ENCODE measurements around the gene SH3D21. TPM values are rescaled to one million over a fixed set of nuclear protein-coding genes. Genes with fewer than 3 reads are reported as not detected.

SH3D21 gene
- polyA plus RNA-seq, 1 donor from 2014 or later: 2.6 TPM

DNA sequence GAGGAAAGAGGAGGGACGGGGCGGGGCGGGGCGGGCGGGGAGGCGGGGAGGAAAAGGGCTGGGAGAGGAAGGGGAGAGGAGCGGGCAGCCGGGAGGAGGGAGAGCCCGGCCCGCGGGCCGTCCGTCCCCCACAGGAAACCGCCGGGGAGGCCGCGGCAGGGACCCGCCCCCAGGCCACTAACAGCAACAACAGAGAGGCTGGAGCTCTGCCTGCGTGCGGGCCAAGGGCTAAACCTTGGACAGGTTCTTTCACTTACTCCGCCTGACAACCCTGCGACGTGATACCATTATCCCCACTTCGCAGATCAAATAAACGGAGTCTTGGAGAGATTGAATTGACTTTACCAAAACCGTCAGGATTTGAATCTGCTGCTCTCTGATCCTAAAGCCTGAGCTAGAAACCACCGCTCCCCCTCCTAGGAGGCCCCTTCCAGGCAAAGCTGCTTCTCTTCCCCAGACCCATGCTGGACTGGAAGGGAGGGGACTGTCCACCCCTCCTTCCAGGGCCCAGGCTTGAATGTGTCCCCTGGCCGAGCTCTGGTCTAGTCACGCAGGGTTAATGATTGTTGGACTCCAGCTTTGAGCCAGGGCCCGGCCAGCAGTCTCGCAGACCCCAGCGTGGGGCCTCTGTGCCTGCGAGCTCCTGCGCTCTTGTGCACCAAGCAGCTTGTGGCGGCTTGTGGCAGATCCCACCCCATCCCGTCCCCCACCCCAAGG lies 17.6 kb downstream of the SH3D21 start, which contains the start of gene EVA1B:
TSS of gene EVA1B (minus strand) at position 10 of the 717 bp plus-strand sequence. CDS start 608 bp downstream, outside the sequence.
- Histone ChIP-seq H3K27me3 (ENCODE audit: insufficient read depth, low read depth, low read length) (peaks cover 37% of the 10 kb centered on the region), H2AFZ (ENCODE audit: low read depth, low read length) (no peak within 1 kb of the TSS), H3K9ac (ENCODE audit: low read length) (no peak within 1 kb of the TSS)

DNA sequence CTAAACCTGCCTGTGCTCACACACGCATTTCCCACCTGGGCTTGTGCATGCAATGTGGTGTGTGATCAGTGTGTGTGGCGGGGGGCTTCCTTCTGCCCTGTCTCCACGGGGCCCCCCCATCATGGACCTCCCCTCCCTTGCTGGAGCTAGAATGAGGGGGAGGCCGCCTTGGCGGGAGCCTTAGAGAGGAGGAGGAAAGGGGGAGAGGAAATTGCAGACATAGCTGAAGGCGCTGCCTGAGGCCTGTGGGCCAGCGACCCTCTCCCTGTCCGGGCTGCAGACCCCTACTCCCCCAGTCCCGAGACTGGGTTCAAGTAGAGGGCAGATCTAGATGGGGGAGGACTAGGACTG lies 18.2 kb downstream of the SH3D21 start:
- Histone ChIP-seq H3K27ac (ENCODE audit: low read length) (no peak overlapping the region), H3K9me2 (ENCODE audit: insufficient read depth, low read length) (no peaks in the 10 kb centered on the region), H3K4me2 (ENCODE audit: low read length) (no peak overlapping the region), H2AFZ (ENCODE audit: low read depth, low read length) (no peak overlapping the region), H4K20me1 (ENCODE audit: insufficient read depth) (no peaks in the 10 kb centered on the region), H3K4me3 (ENCODE audit: low read length) (no peak overlapping the region), H3K9ac (ENCODE audit: low read length) (no peak overlapping the region), H3K79me2 (replicated peaks; ENCODE audit: insufficient read depth, low read length) (no peaks in the 10 kb centered on the region), H3K27me3 (ENCODE audit: insufficient read depth, low read depth, low read length) (peaks cover 37% of the 10 kb centered on the region), H3K36me3 (ENCODE audit: insufficient read depth, low read length) (no peaks in the 10 kb centered on the region), H3F3A (ENCODE audit: insufficient read depth, low read length, poor library complexity, severe bottlenecking) (no peaks in the 10 kb centered on the region), H3K9me3 (ENCODE audit: low read length) (no peaks in the 10 kb centered on the region)
- TF ChIP-seq, protein P1, sequence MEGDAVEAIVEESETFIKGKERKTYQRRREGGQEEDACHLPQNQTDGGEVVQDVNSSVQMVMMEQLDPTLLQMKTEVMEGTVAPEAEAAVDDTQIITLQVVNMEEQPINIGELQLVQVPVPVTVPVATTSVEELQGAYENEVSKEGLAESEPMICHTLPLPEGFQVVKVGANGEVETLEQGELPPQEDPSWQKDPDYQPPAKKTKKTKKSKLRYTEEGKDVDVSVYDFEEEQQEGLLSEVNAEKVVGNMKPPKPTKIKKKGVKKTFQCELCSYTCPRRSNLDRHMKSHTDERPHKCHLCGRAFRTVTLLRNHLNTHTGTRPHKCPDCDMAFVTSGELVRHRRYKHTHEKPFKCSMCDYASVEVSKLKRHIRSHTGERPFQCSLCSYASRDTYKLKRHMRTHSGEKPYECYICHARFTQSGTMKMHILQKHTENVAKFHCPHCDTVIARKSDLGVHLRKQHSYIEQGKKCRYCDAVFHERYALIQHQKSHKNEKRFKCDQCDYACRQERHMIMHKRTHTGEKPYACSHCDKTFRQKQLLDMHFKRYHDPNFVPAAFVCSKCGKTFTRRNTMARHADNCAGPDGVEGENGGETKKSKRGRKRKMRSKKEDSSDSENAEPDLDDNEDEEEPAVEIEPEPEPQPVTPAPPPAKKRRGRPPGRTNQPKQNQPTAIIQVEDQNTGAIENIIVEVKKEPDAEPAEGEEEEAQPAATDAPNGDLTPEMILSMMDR (IDR thresholded peaks at IDR 0.05; ENCODE audit: poor library complexity, severe bottlenecking): no peak
- TF ChIP-seq POLR2AphosphoS5 (IDR thresholded peaks at IDR 0.05) (no peak), RAD21 (conservative IDR thresholded peaks at IDR 0.05) (no peak)

More for the DNA sequence above, 17.6 kb downstream of the SH3D21 start, which contains the start of gene EVA1B:
- Histone ChIP-seq H3K4me3 (ENCODE audit: low read length) (peak within 1 kb of the TSS; percentile 45), H3K36me3 (ENCODE audit: insufficient read depth, low read length) (no peaks in the 10 kb centered on the region), H3F3A (ENCODE audit: insufficient read depth, low read length, poor library complexity, severe bottlenecking) (no peaks in the 10 kb centered on the region), H3K4me2 (ENCODE audit: low read length) (no peak within 1 kb of the TSS), H3K9me3 (ENCODE audit: low read length) (no peaks in the 10 kb centered on the region), H3K27ac (ENCODE audit: low read length) (no peak within 1 kb of the TSS), H4K20me1 (ENCODE audit: insufficient read depth) (no peaks in the 10 kb centered on the region), H3K9me2 (ENCODE audit: insufficient read depth, low read length) (no peaks in the 10 kb centered on the region), H3K79me2 (replicated peaks; ENCODE audit: insufficient read depth, low read length) (no peaks in the 10 kb centered on the region)
- TF ChIP-seq SMC3 (conservative IDR thresholded peaks at IDR 0.05; ENCODE audit: poor library complexity) (no peak), EZH2 (IDR thresholded peaks at IDR 0.05; ENCODE audit: borderline replicate concordance, insufficient read depth, low read length, poor library complexity, severe bottlenecking) (no peak), TAF1 (IDR thresholded peaks at IDR 0.05; ENCODE audit: low read depth) (no peak), MXI1 (conservative IDR thresholded peaks at IDR 0.05; ENCODE audit: poor library complexity, severe bottlenecking) (no peak), EP300 (conservative IDR thresholded peaks at IDR 0.05; ENCODE audit: poor library complexity, severe bottlenecking) (no peak), POLR2AphosphoS5 (IDR thresholded peaks at IDR 0.05) (no peak), RAD21 (conservative IDR thresholded peaks at IDR 0.05) (no peak)
- TF ChIP-seq, protein P1 (IDR thresholded peaks at IDR 0.05; ENCODE audit: poor library complexity, severe bottlenecking): no peak

DNA sequence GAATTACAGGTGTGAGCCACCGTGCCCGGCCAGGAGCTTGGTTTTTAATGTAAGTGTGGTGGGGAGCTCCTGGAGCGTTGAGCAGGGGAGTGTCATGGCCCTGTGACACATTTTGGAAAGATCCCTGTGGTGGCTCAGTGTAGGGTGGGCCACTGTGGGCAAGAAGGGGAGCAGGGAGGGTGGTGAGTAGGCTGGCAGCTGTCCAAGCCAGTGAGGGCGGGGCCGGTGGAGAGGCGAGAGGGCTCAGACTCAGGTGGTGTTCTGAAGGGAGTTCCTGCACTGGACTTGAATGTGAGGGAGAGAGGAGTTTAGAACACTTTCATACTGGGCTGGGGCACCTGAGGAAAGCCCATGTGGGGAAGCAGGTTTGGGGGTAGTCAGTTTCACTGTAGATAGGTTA lies 20.3 kb downstream of the SH3D21 start:
- no peaks in the 10 kb centered on the region for H3K79me2 ChIP-seq (replicated peaks; ENCODE audit: insufficient read depth, low read length)
- H3K9ac ChIP-seq (ENCODE audit: low read length): no peak overlapping the region
- no peak overlapping the region for H3K4me3 ChIP-seq (ENCODE audit: low read length)
- H3K27ac ChIP-seq (ENCODE audit: low read length): no peak overlapping the region
- no peak overlapping the region for H3K4me2 ChIP-seq (ENCODE audit: low read length)
- no peaks in the 10 kb centered on the region for H3K36me3 ChIP-seq (ENCODE audit: insufficient read depth, low read length)
- no peaks in the 10 kb centered on the region for H3K9me3 ChIP-seq (ENCODE audit: low read length)
- TF ChIP-seq, protein P1 (IDR thresholded peaks at IDR 0.05; ENCODE audit: poor library complexity, severe bottlenecking): no peak
- TF ChIP-seq SMC3 (conservative IDR thresholded peaks at IDR 0.05; ENCODE audit: poor library complexity) (no peak), MXI1 (conservative IDR thresholded peaks at IDR 0.05; ENCODE audit: poor library complexity, severe bottlenecking) (no peak), EP300 (conservative IDR thresholded peaks at IDR 0.05; ENCODE audit: poor library complexity, severe bottlenecking) (no peak), POLR2AphosphoS5 (IDR thresholded peaks at IDR 0.05) (no peak), EZH2 (IDR thresholded peaks at IDR 0.05; ENCODE audit: borderline replicate concordance, insufficient read depth, low read length, poor library complexity, severe bottlenecking) (no peak), RAD21 (conservative IDR thresholded peaks at IDR 0.05) (no peak), TAF1 (IDR thresholded peaks at IDR 0.05; ENCODE audit: low read depth) (no peak)
- TF ChIP-seq, protein P2, sequence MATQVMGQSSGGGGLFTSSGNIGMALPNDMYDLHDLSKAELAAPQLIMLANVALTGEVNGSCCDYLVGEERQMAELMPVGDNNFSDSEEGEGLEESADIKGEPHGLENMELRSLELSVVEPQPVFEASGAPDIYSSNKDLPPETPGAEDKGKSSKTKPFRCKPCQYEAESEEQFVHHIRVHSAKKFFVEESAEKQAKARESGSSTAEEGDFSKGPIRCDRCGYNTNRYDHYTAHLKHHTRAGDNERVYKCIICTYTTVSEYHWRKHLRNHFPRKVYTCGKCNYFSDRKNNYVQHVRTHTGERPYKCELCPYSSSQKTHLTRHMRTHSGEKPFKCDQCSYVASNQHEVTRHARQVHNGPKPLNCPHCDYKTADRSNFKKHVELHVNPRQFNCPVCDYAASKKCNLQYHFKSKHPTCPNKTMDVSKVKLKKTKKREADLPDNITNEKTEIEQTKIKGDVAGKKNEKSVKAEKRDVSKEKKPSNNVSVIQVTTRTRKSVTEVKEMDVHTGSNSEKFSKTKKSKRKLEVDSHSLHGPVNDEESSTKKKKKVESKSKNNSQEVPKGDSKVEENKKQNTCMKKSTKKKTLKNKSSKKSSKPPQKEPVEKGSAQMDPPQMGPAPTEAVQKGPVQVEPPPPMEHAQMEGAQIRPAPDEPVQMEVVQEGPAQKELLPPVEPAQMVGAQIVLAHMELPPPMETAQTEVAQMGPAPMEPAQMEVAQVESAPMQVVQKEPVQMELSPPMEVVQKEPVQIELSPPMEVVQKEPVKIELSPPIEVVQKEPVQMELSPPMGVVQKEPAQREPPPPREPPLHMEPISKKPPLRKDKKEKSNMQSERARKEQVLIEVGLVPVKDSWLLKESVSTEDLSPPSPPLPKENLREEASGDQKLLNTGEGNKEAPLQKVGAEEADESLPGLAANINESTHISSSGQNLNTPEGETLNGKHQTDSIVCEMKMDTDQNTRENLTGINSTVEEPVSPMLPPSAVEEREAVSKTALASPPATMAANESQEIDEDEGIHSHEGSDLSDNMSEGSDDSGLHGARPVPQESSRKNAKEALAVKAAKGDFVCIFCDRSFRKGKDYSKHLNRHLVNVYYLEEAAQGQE (IDR thresholded peaks at IDR 0.05; ENCODE audit: borderline replicate concordance): no peak
- no peaks in the 10 kb centered on the region for H4K20me1 ChIP-seq (ENCODE audit: insufficient read depth)
- H2AFZ ChIP-seq (ENCODE audit: low read depth, low read length): no peak overlapping the region
- no peaks in the 10 kb centered on the region for H3K9me2 ChIP-seq (ENCODE audit: insufficient read depth, low read length)
- no peaks in the 10 kb centered on the region for H3F3A ChIP-seq (ENCODE audit: insufficient read depth, low read length, poor library complexity, severe bottlenecking)
- peaks cover 22% of the 10 kb centered on the region for H3K27me3 ChIP-seq (ENCODE audit: insufficient read depth, low read depth, low read length)

All from neural cell (in vitro differentiated cells).